C4-2B (cell line): ENCODE measurements around the gene TMEM135.

Experiments
- H3K27ac ChIP-seq: fragments of 450-650 bp; 2 replicates; pipeline ENCODE4 v1.5.1; 2017
- ZFX ChIP-seq: fragments of 450-650 bp; IDR thresholded peaks from 2 replicates; pipeline ENCODE4 v1.6.1; 2017
- TF ChIP-seq, protein P1 (sequence below): fragments of 450-650 bp; conservative IDR thresholded peaks from 2 replicates; pipeline ENCODE4 v1.5.1; 2017; ENCODE audit warnings: mild to moderate bottlenecking

Gene TMEM135

DNA sequence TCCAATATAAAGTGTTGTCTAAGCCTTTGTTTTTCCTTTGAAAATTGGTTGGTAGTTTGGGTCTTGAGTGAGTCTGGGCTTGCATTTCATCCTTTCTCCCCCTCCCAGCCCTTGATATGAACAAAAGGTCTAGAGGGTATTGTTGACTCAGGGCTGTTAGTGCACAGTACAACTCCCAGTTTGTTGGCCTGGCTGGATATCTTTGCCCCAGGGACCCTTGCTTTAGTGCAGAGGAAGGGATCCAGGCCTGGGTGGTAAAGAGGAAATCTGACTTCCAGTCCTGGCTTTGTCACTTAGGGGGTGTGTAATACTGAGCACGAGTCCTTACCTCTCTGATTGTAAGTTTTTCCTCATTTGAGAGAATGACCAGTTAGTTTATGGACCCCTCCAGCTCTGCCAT, 330.4 kb downstream of the TMEM135 start:
- H3K27ac ChIP-seq, result no peak overlapping the region
- TF ChIP-seq, protein P1, sequence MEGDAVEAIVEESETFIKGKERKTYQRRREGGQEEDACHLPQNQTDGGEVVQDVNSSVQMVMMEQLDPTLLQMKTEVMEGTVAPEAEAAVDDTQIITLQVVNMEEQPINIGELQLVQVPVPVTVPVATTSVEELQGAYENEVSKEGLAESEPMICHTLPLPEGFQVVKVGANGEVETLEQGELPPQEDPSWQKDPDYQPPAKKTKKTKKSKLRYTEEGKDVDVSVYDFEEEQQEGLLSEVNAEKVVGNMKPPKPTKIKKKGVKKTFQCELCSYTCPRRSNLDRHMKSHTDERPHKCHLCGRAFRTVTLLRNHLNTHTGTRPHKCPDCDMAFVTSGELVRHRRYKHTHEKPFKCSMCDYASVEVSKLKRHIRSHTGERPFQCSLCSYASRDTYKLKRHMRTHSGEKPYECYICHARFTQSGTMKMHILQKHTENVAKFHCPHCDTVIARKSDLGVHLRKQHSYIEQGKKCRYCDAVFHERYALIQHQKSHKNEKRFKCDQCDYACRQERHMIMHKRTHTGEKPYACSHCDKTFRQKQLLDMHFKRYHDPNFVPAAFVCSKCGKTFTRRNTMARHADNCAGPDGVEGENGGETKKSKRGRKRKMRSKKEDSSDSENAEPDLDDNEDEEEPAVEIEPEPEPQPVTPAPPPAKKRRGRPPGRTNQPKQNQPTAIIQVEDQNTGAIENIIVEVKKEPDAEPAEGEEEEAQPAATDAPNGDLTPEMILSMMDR, result no peak
- no peak for TF ChIP-seq ZFX

DNA sequence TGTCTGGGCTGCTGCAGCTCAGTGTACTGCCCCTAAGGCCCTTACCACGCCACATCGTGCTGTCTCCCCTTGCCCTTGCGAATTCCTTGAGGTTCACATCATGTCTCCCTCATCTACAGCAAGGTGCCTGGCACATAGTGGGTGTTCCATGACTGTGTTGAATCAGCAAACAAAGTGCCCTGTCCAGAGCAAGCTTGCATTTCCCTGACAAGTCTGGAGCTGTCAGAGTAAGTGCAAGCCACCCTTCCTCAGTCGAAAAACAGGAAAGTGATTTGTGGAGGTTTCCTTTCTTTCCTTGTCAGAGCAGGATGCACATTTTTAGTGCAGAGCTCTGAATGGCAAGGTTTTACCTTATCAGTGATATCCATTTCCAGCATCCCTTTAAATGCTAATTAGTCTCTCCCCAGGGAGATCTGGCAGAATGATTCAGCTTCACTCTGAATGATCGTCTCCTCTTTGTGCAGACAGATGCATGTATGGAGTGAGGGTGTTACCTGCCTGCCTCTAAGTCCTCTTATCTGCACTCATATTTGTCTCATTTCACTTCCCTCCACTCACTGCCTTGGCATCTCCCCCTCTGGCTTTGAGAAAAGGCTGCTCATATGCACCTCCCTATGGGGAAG, 331.2 kb downstream of the TMEM135 start:
- TF ChIP-seq, protein P1, result no peak
- no peak for TF ChIP-seq ZFX
- no peak overlapping the region for H3K27ac ChIP-seq

DNA sequence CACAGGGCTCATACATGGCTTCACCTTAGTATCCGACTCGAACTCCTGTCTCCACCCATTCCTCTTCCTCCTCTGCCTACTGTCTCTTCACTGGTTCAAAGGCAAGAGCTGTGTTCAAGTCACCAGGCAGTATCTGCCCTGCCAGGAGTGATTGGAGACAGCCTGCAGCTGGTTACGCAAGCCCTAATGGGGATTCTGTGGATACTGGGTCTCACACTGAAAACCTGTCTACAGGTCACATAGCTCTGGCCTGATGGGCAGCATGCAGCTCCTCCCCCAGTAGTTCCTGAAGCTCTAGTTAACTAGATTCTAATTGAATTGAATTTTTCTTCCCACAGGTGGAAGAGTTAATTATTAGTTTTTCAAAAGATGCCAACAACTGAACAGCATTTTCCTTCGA, 332.2 kb downstream of the TMEM135 start:
- no peak overlapping the region for H3K27ac ChIP-seq
- TF ChIP-seq, protein P1, result no peak
- TF ChIP-seq ZFX, result no peak

DNA sequence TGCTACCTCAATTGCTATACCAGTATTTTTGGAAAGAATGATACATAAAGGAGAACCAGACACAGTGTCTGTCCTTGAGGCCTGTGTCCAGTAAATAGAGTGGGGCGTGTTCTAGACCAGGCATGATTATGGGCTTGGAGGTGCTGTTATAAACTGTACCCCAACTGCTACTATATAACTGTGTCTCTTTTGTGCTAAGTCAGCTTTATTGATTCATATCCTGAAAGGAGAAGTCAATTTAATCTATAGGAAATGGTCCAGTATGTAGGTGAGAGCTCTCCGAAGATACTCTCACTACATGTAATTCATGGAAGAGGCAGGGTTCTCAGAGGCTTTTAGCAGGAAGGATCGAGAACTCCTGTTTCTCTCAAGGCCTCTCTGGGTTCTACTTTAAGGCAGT, 334.3 kb downstream of the TMEM135 start:
- H3K27ac ChIP-seq, result no peak overlapping the region
- no peak for TF ChIP-seq ZFX
- TF ChIP-seq, protein P1, result no peak
